Femur (tissue), 1 donor: ENCODE measurements around the gene GRK2.

ENCODE experiments used
- DNase-seq: peaks from one replicate; pipeline ENCODE4 v3.0.0-alpha.2; 2017

Gene GRK2

GRCh38 chr11:67255353-67255752, 10.9 kb upstream of the GRK2 start:
- no peak for DNase-seq

- DNase-seq = no peak
Measured at GRCh38 chr11:67255864-67256263, 10.4 kb upstream of the GRK2 start.

GRCh38 chr11:67256477-67257135, 9.7 kb upstream of the GRK2 start:
- DNase-seq = no peak

- DNase-seq = no peak
Measured at GRCh38 chr11:67260406-67260805, 5.9 kb upstream of the GRK2 start.

- DNase-seq = peak; percentile 78
Measured at GRCh38 chr11:67260885-67261639, 5.2 kb upstream of the GRK2 start.

GRCh38 chr11:67261640-67261945, 4.7 kb upstream of the GRK2 start:
- DNase-seq = no peak

- DNase-seq = no peak
Measured at GRCh38 chr11:67261946-67262681, 4.2 kb upstream of the GRK2 start.

- peak; percentile 86 for DNase-seq
Measured at GRCh38 chr11:67262731-67263675, 3.3 kb upstream of the GRK2 start.

- no peak for DNase-seq
Measured at GRCh38 chr11:67264260-67264659, 2.0 kb upstream of the GRK2 start.

GRCh38 chr11:67264877-67265632, 1.2 kb upstream of the GRK2 start:
- DNase-seq = peak; percentile 22

- DNase-seq = peak; percentile 87
Measured at GRCh38 chr11:67265633-67266448, 432 bp upstream of the GRK2 start.

- DNase-seq = peak; percentile 42
Measured at GRCh38 chr11:67267188-67268080, 1.2 kb downstream of the GRK2 start.

- DNase-seq = peak; percentile 51
Measured at GRCh38 chr11:67268081-67268961, 2.0 kb downstream of the GRK2 start.

GRCh38 chr11:67268962-67269268, 2.6 kb downstream of the GRK2 start:
- peak; percentile 15 for DNase-seq

GRCh38 chr11:67269401-67270255, 3.4 kb downstream of the GRK2 start:
- DNase-seq = peak; percentile 30

GRCh38 chr11:67270256-67271204, 4.3 kb downstream of the GRK2 start:
- DNase-seq = peak; percentile 72

- DNase-seq = no peak
Measured at GRCh38 chr11:67271205-67271540, 4.9 kb downstream of the GRK2 start.
